ENCODE results near the gene IL1B.

DNA sequence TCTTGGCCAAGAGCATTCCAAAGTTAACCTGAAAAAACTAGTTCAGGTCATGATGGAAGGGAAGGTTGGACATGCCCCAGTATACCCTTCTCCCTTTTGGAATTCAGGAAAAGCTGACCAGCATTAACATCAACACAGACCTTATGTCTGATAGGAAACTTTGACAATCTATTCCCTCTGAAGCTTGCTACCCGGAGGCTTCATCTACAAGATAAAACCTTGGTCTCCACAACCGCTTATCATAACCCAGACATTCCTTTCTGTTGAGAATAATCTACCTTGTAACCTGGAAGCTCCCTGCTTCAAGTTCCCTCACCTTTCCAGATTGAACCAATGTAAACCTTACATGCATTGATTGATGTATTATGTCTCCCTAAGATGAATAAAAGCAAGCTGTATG, 49.7 kb upstream of the IL1B start:
- TF ChIP-seq, protein P1, sequence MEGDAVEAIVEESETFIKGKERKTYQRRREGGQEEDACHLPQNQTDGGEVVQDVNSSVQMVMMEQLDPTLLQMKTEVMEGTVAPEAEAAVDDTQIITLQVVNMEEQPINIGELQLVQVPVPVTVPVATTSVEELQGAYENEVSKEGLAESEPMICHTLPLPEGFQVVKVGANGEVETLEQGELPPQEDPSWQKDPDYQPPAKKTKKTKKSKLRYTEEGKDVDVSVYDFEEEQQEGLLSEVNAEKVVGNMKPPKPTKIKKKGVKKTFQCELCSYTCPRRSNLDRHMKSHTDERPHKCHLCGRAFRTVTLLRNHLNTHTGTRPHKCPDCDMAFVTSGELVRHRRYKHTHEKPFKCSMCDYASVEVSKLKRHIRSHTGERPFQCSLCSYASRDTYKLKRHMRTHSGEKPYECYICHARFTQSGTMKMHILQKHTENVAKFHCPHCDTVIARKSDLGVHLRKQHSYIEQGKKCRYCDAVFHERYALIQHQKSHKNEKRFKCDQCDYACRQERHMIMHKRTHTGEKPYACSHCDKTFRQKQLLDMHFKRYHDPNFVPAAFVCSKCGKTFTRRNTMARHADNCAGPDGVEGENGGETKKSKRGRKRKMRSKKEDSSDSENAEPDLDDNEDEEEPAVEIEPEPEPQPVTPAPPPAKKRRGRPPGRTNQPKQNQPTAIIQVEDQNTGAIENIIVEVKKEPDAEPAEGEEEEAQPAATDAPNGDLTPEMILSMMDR (IDR thresholded peaks at IDR 0.05): no peak
- TF ChIP-seq POLR2A (IDR thresholded peaks at IDR 0.05): no peak

Measured in uterus (tissue), 2 donors.